Testis (tissue), 2 donors: ENCODE measurements around the gene PRR36.
"Not testable (repeated sequence)": the region's sequence is repeated elsewhere in the genome, so short reads cannot be mapped to it uniquely, and the experiment has no call there.

Experiments used
- POLR2A ChIP-seq: fragments of 450-650 bp; IDR thresholded peaks from one replicate; pipeline ENCODE4 v1.6.1; 2017; ENCODE audit warnings: antibody characterized with exemption, mild to moderate bottlenecking, moderate library complexity
- TF ChIP-seq, protein P1 (sequence below), 3 experiments: fragments of 450-650 bp in 2 of 3; fragments of 200-600 bp in 1 of 3; sonication (generic) in 1 of 3; IDR thresholded peaks; one replicate each; pipeline ENCODE4 v1.5.1; 2016 to 2019; ENCODE audit warnings: antibody characterized with exemption in 3 of 3, mild to moderate bottlenecking in 2 of 3, moderate library complexity in 1 of 3

DNA sequence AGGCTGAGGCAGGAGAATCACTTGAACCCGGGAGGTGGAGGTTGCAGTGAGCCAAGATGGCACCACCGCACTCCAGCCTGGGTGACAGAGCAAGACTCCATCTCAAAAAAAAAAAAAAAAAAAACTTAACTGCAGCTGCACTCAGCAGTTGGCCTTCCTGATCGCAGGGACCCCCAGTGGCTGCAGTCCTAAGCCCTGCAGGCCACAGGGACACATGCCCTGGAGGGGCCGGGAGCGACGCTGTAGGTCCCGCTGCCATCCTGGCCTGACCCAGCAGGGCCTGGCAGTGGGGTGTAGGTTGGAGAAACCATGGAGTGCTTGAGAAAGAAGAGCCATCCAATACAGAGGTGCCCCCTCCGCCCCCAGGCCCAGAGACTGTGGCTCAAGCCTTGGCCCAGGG, 15.1 kb downstream of the PRR36 start:
- TF ChIP-seq, protein P1, sequence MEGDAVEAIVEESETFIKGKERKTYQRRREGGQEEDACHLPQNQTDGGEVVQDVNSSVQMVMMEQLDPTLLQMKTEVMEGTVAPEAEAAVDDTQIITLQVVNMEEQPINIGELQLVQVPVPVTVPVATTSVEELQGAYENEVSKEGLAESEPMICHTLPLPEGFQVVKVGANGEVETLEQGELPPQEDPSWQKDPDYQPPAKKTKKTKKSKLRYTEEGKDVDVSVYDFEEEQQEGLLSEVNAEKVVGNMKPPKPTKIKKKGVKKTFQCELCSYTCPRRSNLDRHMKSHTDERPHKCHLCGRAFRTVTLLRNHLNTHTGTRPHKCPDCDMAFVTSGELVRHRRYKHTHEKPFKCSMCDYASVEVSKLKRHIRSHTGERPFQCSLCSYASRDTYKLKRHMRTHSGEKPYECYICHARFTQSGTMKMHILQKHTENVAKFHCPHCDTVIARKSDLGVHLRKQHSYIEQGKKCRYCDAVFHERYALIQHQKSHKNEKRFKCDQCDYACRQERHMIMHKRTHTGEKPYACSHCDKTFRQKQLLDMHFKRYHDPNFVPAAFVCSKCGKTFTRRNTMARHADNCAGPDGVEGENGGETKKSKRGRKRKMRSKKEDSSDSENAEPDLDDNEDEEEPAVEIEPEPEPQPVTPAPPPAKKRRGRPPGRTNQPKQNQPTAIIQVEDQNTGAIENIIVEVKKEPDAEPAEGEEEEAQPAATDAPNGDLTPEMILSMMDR (IDR thresholded peaks at IDR 0.05) = not testable (repeated sequence)
- not testable (repeated sequence) for TF ChIP-seq POLR2A
